ENCODE measurements around the gene THTPA. TPM values are rescaled to one million over a fixed set of nuclear protein-coding genes. Genes with fewer than 3 reads are reported as not detected.

The THTPA gene
- 4.9 and 13.4 TPM in 2 replicates for total RNA-seq

GRCh38 chr14:23555882-23556699, at the start of gene THTPA:
Gene THTPA (plus strand): TSS chr14:23556271. CDS start chr14:23556758, 487 bp downstream.

GRCh38 chr14:23551266-23552028, 4.6 kb upstream of the THTPA start, which contains the start of gene ZFHX2:
Gene ZFHX2 (minus strand): TSS chr14:23551765. CDS start chr14:23535325, 16,440 bp downstream.

GRCh38 chr14:23567186-23568020, 11.3 kb downstream of the THTPA start, which contains the start of gene AP1G2:
Gene AP1G2 (minus strand): TSS chr14:23567791. CDS start chr14:23567314, 477 bp downstream.

GRCh38 chr14:23578560-23579310, 22.7 kb downstream of the THTPA start, which contains the start of gene JPH4:
Gene JPH4 (minus strand): TSS chr14:23578790. CDS start chr14:23577453, 1,337 bp downstream.

Other genes starting within 250 kb of the THTPA start
- gene BCL2L2, start 249.4 kb upstream of the THTPA start, total RNA-seq, result 15.5 and 21.9 TPM in 2 replicates
- 41.6 and 51.3 TPM in 2 replicates for gene PABPN1, start 234.8 kb upstream of the THTPA start, total RNA-seq
- 3.8 and 5.4 TPM in 2 replicates for gene SLC22A17, start 203.4 kb upstream of the THTPA start, total RNA-seq
- gene EFS, start 191.1 kb upstream of the THTPA start, total RNA-seq, result 15.0 and 23.2 TPM in 2 replicates
- not detected in 2 replicates for gene IL25, start 183.5 kb upstream of the THTPA start, total RNA-seq
- not detected in 2 replicates for gene CMTM5, start 179.2 kb upstream of the THTPA start, total RNA-seq
- gene MYH6, start 148.0 kb upstream of the THTPA start, total RNA-seq, result not detected in 2 replicates
- gene MYH7, start 120.6 kb upstream of the THTPA start, total RNA-seq, result not detected in 2 replicates
- 29.1 and 30.3 TPM in 2 replicates for gene NGDN, start 86.6 kb upstream of the THTPA start, total RNA-seq
- 0.21 and 2.0 TPM in 2 replicates for gene ZFHX2, start 4.5 kb upstream of the THTPA start, total RNA-seq
- 57.8 and 73.3 TPM in 2 replicates for gene AP1G2, start 11.5 kb downstream of the THTPA start, total RNA-seq
- not detected in 2 replicates for gene JPH4, start 22.5 kb downstream of the THTPA start, total RNA-seq
- 0.19 and 0.21 TPM in 2 replicates for gene DHRS2, start 80.1 kb downstream of the THTPA start, total RNA-seq